Placental pericyte (primary cell): ENCODE data around the gene UNC79. TPM values are rescaled to one million over a fixed set of nuclear protein-coding genes. Genes with fewer than 3 reads are reported as not detected.

Source experiments
- small RNA-seq: library from RNA; depleted of rRNA; stranded (forward); fragments of <200 nt; gene quantifications from one replicate; pipeline ENCODE3, GENCODE V24; 2012; ENCODE audit warnings: low replicate concordance
- total RNA-seq: library from RNA; depleted of rRNA; stranded (reverse); fragments of >200 nt; gene quantifications from 2 replicates; pipeline ENCODE4 v1.2.3, GENCODE V29; 2012

UNC79 gene
- total RNA-seq, result under 0.01 TPM in 1 of 2 replicates, not detected in the other

GRCh38 chr14:93430315-93431035 lies at the start of gene UNC79:
Gene UNC79, plus strand, starts transcription at chr14:93430939. Its CDS starts 91 bp downstream, at chr14:93431030.

Small RNA genes within 50 kb of the gene (small RNA-seq; reads per million reads assigned to genes)
- gene RF00019 (not detected), gene RF02271 (not detected), gene RNU6-1258P (not detected)

Other genes with a start within 250 kb of the UNC79 start
- gene MOAP1, start 246.0 kb upstream of the UNC79 start, total RNA-seq, result 9.3 and 12.9 TPM in 2 replicates
- gene LYSET, start 245.6 kb upstream of the UNC79 start, total RNA-seq, result 5.9 and 11.9 TPM in 2 replicates
- gene GON7, start 223.9 kb upstream of the UNC79 start, total RNA-seq, result 8.8 and 13.7 TPM in 2 replicates
- gene UBR7, start 223.7 kb upstream of the UNC79 start, total RNA-seq, result 11.4 and 37.1 TPM in 2 replicates
- gene BTBD7, start 97.9 kb upstream of the UNC79 start, total RNA-seq, result 28.4 and 32.5 TPM in 2 replicates
- gene COX8C, start 83.8 kb upstream of the UNC79 start, total RNA-seq, result not detected in 2 replicates